Choroid plexus epithelial cell (primary cell): ENCODE measurements around the gene C9orf40.

Source experiments
- DNase-seq: peaks from one replicate; pipeline ENCODE4 v3.0.0-alpha.2; 2010; ENCODE audit warnings: low read depth
- H3K4me3 ChIP-seq: 2 replicates; pipeline ENCODE4 v1.5.1; 2011; ENCODE audit warnings: low read depth, mild to moderate bottlenecking, control low read depth, low read length, moderate library complexity
- CTCF ChIP-seq: conservative IDR thresholded peaks from 2 replicates; pipeline ENCODE4 v1.5.1; 2011; ENCODE audit warnings: low read depth, mild to moderate bottlenecking, control low read depth, inconsistent platforms, low read length, moderate library complexity

Gene C9orf40

GRCh38 chr9:74977287-74977686 is 24.6 kb upstream of the C9orf40 start:
- DNase-seq, result no peak
- no peak for TF ChIP-seq CTCF
- no peak overlapping the region for H3K4me3 ChIP-seq

- DNase-seq, result no peak
- H3K4me3 ChIP-seq, result no peak overlapping the region
- TF ChIP-seq CTCF, result no peak
These were observed 22.8 kb upstream of the C9orf40 start for GRCh38 chr9:74975538-74975937.

GRCh38 chr9:74974558-74974957 is 21.8 kb upstream of the C9orf40 start:
- no peak for DNase-seq
- no peak overlapping the region for H3K4me3 ChIP-seq
- TF ChIP-seq CTCF, result no peak

GRCh38 chr9:74973714-74974113 is 21.0 kb upstream of the C9orf40 start:
- no peak overlapping the region for H3K4me3 ChIP-seq
- no peak for DNase-seq
- TF ChIP-seq CTCF, result no peak

- DNase-seq, result no peak
- no peak for TF ChIP-seq CTCF
- H3K4me3 ChIP-seq, result no peak overlapping the region
These were observed 10.3 kb upstream of the C9orf40 start for GRCh38 chr9:74963056-74963455.

- no peak for TF ChIP-seq CTCF
- H3K4me3 ChIP-seq, result no peak overlapping the region
- no peak for DNase-seq
These were observed 8.8 kb upstream of the C9orf40 start for GRCh38 chr9:74961496-74961895.

- H3K4me3 ChIP-seq, result no peak overlapping the region
- TF ChIP-seq CTCF, result no peak
- peak; percentile 83 for DNase-seq
These were observed 7.8 kb upstream of the C9orf40 start for GRCh38 chr9:74960561-74960960.
